Colonic mucosa (tissue), 4 donors: Measurements from ENCODE around the gene PRKAR1A. TPM values are rescaled to one million over a fixed set of nuclear protein-coding genes. Genes with fewer than 3 reads are reported as not detected.
"Not testable (repeated sequence)": the region's sequence is repeated elsewhere in the genome, so short reads cannot be mapped to it uniquely, and the experiment has no call there.

Source experiments
- DNase-seq: peaks from one replicate; pipeline ENCODE4 v3.0.0-alpha.2; 2020
- H3K27ac ChIP-seq: fragments of 200-600 bp; one replicate; pipeline ENCODE4 v1.8.0; 2021
- H3K27me3 ChIP-seq: fragments of 200-600 bp; one replicate; pipeline ENCODE4 v1.8.0; 2021
- H3K36me3 ChIP-seq: fragments of 200-600 bp; one replicate; pipeline ENCODE4 v1.8.0; 2021
- H3K4me1 ChIP-seq: fragments of 200-600 bp; one replicate; pipeline ENCODE4 v1.8.0; 2021; ENCODE audit warnings: mild to moderate bottlenecking
- H3K4me3 ChIP-seq: fragments of 200-600 bp; one replicate; pipeline ENCODE4 v1.8.0; 2021
- H3K9ac ChIP-seq, 2 donors: one replicate each; pipeline ENCODE4 v1.7.0; 2013; ENCODE audit warnings: control low read depth in 2 of 2, low read depth in 2 of 2, low read length in 2 of 2
- H3K9me3 ChIP-seq: fragments of 200-600 bp; one replicate; pipeline ENCODE4 v1.8.0; 2021
- intact Hi-C: fragments of 100-400 bp; cut with DNase I; formaldehyde crosslinking; loops from one replicate; pipeline ENCODE4 v1.14.1; 2022
- total RNA-seq, 2 donors: library from RNA; stranded (reverse); fragmentation: NEBNext Ultra II Directional in 1 of 2; extraction: Animal tissue kit (Norgen Biotek cat#: 25700) in 1 of 2; gene quantifications; one replicate each; pipeline ENCODE4 v1.2.1, GENCODE V29; 2021
- TF ChIP-seq, protein P1 (sequence below): fragments of 200-600 bp; IDR thresholded peaks from one replicate; pipeline ENCODE4 v1.8.0; 2022; ENCODE audit warnings: antibody characterized with exemption, mild to moderate bottlenecking
- donor health status: healthy.
- donor health status: DM: no; HTN: no; CAD: no.
- donor health status: DM: no; HTN: no; CAD: no.

The PRKAR1A gene
- total RNA-seq, 2 donors from 2014 or later, result 133 to 168 TPM

DNA sequence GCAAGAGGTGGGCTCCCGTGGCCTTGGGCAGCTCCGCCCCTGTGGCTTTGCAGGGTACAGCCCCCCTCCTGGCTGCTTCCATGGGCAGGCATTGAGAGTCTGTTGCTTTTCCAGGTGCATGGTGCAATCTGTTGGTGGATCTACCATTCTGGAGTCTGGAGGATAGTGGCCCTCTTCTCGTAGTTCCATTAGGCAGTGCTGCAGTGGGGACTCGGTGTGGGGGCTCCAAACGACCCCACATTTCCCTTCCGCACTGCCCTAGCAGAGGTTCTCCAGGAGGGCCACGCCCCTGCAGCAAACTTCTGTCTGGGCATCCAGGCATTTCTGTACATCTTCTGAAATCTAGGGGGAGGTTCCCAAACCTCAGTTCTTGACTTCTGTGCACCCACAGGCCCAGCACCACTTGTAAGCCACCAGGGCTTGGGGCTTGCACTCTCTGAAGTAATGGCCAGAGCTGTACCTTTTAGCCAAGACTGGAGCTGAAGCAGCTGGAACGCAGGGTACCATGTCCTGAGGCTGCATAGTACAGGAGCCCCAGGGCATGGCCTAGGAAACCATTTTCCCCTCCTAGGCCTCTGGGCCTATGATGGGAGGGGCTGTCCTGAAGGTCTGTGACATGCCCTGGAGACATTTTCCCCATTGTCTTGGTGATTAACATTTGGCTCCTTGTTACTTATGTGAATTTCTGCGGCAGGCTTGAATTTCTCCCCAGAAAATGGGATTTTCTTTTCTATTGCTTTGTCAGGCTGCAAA lies 6.0 kb downstream of the PRKAR1A start:
- no peak overlapping the region for H3K27ac ChIP-seq

DNA sequence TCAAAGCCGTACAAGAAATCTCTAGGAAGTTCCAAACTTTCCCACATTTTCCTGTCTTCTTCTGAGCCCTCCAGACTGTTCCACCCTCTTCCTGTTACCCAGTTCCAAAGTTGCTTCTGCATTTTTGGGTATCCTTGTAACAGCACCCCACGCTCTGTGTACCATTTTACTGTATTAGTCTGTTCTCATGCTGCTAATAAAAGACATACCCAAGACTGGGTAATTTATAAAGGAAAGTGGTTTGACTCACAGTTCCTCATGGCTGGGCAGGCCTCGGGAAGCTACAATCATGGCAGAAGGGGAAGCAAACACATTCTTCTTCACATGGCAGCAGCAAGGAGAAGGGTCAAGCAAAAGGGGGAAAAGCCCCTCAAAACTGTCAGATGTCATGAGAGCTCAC lies 6.8 kb downstream of the PRKAR1A start:
- intact Hi-C loops, DNase-seq, H3K9ac ChIP-seq, H3K27ac ChIP-seq, H3K27me3 ChIP-seq, H3K36me3 ChIP-seq, H3K9me3 ChIP-seq, H3K4me3 ChIP-seq, H3K4me1 ChIP-seq: not testable (repeated sequence)

More for the DNA sequence above, 6.0 kb downstream of the PRKAR1A start:
- Histone ChIP-seq H3K4me1 (no peaks in the 10 kb centered on the region), H3K36me3 (no peaks in the 10 kb centered on the region), H3K27me3 (no peaks in the 10 kb centered on the region), H3K9ac (no peak overlapping the region), H3K4me3 (no peak overlapping the region), H3K9me3 (no peaks in the 10 kb centered on the region)
- DNase-seq, result no peak
- intact Hi-C loops, result no loop called here
- TF ChIP-seq, protein P1, sequence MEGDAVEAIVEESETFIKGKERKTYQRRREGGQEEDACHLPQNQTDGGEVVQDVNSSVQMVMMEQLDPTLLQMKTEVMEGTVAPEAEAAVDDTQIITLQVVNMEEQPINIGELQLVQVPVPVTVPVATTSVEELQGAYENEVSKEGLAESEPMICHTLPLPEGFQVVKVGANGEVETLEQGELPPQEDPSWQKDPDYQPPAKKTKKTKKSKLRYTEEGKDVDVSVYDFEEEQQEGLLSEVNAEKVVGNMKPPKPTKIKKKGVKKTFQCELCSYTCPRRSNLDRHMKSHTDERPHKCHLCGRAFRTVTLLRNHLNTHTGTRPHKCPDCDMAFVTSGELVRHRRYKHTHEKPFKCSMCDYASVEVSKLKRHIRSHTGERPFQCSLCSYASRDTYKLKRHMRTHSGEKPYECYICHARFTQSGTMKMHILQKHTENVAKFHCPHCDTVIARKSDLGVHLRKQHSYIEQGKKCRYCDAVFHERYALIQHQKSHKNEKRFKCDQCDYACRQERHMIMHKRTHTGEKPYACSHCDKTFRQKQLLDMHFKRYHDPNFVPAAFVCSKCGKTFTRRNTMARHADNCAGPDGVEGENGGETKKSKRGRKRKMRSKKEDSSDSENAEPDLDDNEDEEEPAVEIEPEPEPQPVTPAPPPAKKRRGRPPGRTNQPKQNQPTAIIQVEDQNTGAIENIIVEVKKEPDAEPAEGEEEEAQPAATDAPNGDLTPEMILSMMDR, result no peak

DNA sequence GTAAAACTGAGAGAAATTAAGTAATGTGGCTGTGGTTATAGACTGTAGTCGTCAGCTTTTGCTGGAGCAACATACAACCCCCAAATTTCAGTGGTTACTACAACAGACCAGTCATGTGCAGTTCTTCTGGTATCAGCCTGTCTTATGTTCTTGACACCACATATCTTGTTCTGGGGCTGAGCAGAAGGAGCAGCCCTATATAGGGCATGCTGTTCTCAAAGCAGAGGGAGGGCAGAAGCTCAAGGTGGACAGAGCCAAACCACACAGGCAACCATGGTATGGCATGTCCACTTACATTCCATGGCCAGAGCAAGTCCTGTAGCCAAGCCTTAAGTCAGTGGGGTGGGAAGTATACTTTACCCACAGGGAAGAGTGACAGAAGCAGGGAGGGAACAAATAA lies 7.7 kb downstream of the PRKAR1A start:
- intact Hi-C loops, result no loop called here
- no peak overlapping the region for H3K4me3 ChIP-seq
- H3K27ac ChIP-seq, result no peak overlapping the region
- no peak overlapping the region for H3K9ac ChIP-seq
- TF ChIP-seq, protein P1, result no peak
- H3K4me1 ChIP-seq, result no peaks in the 10 kb centered on the region
- no peaks in the 10 kb centered on the region for H3K27me3 ChIP-seq
- no peak for DNase-seq
- peaks cover 4% of the 10 kb centered on the region for H3K36me3 ChIP-seq
- H3K9me3 ChIP-seq, result no peaks in the 10 kb centered on the region

DNA sequence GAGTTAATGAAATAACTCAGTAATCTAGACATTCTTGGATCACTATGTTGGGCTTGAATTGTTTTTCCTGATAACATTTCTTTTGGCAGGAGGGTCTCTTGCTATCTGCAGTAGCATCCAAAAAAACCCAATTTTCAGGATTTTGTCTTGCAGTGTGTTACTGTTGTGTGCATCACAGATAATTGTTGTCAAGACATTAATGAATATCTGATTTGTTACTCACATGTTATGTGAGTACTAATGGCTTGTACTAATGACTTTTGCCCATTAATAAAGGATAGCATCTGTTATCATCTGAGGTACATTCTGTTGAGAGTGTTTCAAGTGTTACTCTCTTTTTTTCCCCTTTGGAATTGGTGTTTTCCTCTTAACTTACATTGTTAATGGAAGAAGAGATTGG lies 10.0 kb downstream of the PRKAR1A start:
- TF ChIP-seq, protein P1, result no peak
- no peak overlapping the region for H3K27ac ChIP-seq
- no peak overlapping the region for H3K4me3 ChIP-seq
- H3K36me3 ChIP-seq, result peaks cover 4% of the 10 kb centered on the region
- no peaks in the 10 kb centered on the region for H3K9me3 ChIP-seq
- no peak for DNase-seq
- H3K9ac ChIP-seq, result no peak overlapping the region
- H3K27me3 ChIP-seq, result no peaks in the 10 kb centered on the region
- intact Hi-C loops, result no loop called here
- no peaks in the 10 kb centered on the region for H3K4me1 ChIP-seq

DNA sequence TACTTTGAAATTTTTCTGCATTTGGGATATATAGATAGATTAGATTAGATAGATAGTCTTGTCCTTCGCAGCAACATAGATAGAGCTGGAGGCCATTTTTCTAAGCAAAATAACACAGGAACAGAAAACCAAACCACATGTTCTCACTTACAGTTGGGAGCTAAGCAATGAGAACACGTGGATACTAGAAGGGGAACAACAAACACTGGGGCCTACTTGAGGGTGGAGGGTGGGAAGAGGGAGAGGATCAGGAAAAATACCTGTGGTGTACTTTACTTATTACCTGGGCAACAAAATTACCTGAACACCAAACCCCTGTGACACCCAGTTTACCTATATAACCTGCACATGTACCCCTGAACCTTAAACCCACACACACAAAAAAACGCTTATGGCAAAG lies 14.3 kb downstream of the PRKAR1A start:
- no peaks in the 10 kb centered on the region for H3K9me3 ChIP-seq
- no peak for DNase-seq
- H3K9ac ChIP-seq, result no peak overlapping the region
- H3K4me3 ChIP-seq, result no peak overlapping the region
- H3K27me3 ChIP-seq, result no peaks in the 10 kb centered on the region
- H3K36me3 ChIP-seq, result peaks cover 22% of the 10 kb centered on the region
- TF ChIP-seq, protein P1, result no peak
- no peak overlapping the region for H3K27ac ChIP-seq
- H3K4me1 ChIP-seq, result no peaks in the 10 kb centered on the region
- intact Hi-C loops, result no loop called here

DNA sequence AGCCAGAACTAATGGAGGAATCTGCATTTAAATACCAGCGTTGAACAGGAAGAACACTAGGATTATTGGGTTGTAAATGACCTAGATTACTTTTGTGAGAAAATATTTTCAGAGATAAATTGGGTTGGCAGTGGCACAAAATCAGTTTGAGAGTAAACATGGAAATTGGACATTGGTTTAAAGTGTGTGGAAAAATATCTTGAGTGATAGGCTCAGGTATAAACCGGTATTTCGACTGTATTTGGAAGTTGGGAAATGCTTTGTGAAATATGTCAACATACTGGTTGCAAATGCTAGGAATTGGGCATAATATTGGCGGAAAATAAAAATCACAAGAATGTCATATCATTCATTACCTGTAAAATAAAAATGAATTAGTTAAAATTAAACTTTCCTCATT lies 15.1 kb downstream of the PRKAR1A start:
- Histone ChIP-seq H3K27me3 (no peaks in the 10 kb centered on the region), H3K27ac (no peak overlapping the region), H3K9ac (no peak overlapping the region), H3K4me3 (no peak overlapping the region), H3K4me1 (no peaks in the 10 kb centered on the region), H3K9me3 (no peaks in the 10 kb centered on the region), H3K36me3 (peaks cover 22% of the 10 kb centered on the region)
- no peak for DNase-seq
- intact Hi-C loops, result no loop called here
- TF ChIP-seq, protein P1, result no peak
